NCI-H1930 (cell line): Measurements from ENCODE around the gene AMH.

ENCODE experiments used
- DNase-seq, 2 experiments: peaks; one replicate each; lab custom pipeline; 2025; lab: John Stamatoyannopoulos, UW

Gene AMH

GRCh38 chr19:2249880-2250765 lies 1.0 kb downstream of the AMH start:
- no peak for DNase-seq

DNA sequence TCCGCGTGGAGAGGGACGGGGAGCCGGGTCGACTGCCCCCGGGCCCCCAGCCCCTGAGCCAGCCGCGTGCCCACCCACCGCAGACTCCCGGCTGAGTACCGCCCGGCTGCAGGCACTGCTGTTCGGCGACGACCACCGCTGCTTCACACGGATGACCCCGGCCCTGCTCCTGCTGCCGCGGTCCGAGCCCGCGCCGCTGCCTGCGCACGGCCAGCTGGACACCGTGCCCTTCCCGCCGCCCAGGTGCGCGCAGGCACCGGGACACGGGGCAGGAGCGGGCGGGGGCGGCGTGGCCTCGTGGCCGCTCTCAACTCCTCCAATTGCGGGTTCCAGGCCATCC lies 1.6 kb downstream of the AMH start:
- DNase-seq = no peak

GRCh38 chr19:2251106-2252054 lies 2.3 kb downstream of the AMH start:
- no peak for DNase-seq

DNA sequence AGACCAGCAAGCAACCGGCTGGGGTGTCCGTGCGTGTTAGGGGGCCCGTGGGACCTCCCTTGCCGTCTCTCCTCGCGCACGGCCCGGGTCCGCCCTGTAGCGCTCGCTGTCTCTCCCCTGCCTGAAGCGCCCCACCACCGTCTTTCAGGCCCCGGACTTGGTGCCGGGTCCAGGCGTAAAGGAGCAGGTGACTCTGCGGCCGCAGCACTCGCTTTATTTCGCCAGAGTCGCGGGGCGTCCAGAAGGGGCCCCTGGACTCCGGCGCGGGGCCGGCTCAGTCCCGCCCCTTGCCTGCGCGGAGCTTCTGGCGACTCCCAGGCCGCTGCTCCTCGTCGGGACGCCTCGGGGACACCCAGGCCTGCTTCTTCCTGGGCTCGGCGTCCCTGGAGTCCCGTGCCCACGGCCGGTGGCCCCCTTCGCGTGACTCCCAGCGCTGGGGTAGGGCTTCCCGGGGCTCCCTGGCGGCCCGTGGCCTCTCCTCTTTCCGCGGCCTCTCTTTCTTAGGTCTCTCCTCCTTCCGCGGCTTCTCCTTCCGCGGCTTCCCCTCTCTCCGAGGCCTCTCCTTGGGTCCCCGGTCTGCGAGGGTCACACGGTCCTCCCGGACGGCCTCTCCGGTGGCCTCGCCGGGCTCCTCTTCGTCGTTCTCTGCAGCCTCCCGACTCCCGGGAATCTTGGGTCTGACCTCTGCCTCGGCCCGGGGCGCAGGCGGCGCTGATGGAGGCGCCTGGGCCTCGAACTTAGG lies 3.1 kb downstream of the AMH start:
- DNase-seq = no peak

DNA sequence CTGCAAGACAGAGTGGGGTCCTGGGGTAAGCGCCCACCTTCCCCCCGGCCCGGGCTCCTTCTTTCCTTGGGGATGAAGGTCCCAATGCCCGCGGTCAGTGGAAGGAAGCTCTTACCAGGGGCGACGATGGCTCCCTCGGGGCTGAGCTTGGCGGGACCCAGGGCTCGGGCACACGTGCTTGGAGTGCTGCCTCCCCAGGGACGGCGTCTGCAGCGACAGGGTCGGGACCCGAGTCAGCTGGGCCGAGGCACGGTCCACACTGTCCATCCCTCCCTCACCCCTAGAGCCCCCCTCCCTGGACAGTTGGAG lies 3.6 kb downstream of the AMH start:
- no peak for DNase-seq

DNA sequence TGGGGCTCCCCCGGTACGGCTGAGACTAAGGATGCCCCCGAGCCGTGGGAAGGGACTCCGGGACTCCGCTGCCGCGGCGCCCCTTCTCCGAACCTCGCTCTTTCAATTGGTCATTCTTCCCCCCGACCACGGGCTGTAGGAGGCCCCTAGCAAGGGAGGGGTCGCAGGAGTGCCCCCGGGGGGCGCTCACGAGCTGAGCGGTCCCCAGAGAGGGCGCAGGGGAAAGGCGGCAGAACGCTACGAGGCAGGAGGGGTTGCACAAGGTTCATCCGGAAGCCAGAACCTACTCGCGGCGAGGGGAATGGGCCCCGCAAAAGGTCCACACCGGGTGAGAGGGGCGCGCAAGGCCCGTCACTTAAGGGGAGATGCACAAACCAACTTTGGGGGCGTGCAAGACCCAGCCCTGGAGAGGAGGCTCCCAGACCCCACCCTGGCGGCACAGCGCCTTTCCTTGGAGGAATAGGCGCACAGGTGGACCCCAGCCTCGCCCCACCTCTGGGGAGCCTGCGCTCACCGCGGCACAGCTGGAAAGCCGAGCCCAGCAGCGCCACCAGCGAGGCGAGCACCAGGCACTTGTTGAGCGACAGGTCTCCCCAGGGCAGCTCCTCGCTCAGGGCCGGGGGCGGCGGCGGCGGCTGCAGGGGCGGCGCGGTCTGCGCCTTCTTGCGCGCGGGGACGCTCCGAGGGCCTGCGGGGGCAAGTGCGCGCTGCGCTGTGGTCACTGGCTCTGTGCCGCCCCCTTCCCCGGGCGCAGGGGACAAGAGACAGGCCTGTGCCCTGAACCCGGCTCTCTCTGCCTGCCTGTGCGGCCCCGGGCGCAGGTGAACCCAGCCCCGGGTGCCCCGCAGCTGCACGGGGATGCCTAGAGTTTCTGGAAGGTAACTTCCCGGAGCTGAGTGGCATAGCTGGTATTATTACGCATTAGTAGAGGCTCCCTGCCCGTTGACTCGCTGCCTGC lies 4.3 kb downstream of the AMH start:
- DNase-seq = no peak

DNA sequence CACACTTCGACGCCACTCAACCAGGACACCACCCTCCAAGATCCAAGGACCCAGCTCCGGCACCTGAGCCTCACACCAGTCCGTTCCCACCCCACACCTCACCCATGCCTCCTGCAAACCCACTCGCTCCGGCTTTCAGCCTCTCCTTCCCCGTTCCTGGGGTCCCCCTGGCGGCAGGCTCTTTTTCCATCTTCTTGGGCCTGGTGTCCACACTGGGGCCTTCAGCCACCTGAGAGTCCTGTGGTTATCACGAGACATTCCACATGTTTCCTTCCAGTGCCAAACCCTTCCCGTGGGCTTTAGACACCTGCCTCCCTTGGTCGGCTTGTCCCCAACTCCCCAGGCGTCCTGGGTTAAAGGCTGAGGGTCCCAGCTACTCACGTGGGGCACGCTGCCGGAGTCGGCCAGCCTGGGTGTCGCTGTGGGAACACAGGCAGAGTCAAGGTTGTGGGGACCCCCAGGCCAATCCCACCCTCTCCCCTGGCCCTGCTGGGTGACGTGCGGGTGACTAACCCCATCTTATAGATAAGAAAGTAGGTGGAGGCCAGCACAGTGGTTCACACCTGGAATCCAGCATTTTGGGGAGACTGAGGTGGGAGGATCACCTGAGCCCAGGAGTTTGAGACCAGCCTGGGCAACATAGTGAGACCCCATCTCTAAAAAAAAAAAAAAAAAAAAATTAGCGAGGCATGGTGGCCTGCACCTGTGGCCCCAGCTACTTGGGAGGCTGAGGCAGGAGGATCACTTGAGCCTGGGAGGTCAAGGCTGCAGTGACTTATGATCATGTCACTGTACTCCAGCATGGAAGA lies 5.1 kb downstream of the AMH start:
- DNase-seq = no peak

- DNase-seq = no peak
Observed at GRCh38 chr19:2255112-2255845, 6.2 kb downstream of the AMH start.

DNA sequence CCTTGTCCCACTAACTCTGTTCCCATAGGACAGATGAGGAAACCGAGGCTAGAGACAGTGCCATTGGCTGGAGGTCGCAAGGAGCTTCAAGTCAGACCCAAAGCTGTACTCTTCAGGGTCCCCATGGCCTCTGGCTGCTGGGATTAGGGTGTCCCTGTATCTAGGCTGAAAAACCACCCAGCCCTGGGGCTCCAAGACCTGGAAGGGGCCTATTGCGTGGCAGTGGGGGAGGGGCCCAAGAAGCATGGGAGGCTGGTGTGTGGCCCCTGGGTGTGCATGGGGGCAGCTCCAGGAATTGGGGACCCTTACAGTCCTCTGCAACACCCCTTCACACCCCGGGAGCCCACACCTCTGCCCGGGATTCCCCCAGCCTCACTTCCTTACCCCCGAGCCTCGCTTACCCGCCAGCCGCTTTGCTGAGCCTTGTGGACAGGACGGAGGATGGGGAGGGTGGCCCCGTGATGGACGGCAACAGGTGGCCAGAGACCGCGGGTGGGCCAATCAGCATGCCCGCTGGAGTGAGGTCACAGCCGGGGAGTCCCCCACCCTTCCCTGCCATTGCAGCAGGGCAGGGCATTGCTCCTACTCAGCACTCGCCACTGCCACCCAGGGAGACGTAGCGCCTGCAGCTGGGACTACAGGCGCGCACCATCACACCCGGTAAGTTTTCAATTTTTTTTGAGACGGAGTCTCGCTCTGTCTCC lies 7.0 kb downstream of the AMH start, which contains the start of gene JSRP1:
Gene JSRP1 (minus strand): TSS at position 436 of the 704 bp plus-strand sequence. CDS start 1,103 bp downstream, outside the sequence.
- DNase-seq = no peak

DNA sequence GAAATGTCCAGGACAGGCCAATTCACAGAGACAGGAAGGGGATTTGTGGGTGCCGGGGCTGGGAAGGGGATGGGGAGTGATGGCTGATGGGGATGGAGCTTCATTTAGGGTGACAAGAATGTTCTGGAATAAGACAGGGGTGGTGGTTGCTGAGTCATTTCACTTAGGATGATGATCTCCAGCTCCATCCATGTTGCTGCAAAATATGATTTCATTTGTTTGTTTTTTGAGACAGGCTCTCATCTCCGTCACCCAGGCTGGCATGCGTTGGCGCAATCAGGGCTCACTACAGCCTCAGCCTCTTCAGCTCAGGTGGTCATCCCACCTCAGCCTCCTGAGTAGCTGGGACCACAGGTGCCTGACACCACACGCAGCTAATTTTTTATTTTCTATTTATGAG lies 10.2 kb downstream of the AMH start:
- DNase-seq = no peak

DNA sequence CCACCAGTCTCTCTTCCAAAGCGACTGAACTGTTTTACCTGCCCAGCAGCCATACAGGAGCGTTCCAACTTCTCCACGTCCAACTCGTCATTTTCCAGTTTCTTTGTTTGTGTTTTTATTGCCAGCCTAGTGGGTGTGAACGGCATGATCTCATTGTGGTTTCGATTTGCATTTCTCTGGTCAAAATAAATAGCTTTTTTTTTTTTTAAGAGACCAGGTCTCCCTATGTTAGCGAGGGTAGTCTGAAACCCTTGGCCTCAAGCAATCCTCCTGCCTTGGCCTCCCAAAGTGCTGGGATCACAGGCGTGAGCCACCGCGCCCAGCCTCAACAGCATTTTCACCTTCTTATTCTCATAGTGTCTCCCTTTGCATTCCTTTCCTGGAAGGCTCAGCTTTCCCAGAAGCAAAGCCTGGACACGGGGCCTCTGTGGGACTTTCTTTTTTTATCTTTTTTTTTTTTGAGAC lies 11.2 kb downstream of the AMH start:
- DNase-seq = no peak

DNA sequence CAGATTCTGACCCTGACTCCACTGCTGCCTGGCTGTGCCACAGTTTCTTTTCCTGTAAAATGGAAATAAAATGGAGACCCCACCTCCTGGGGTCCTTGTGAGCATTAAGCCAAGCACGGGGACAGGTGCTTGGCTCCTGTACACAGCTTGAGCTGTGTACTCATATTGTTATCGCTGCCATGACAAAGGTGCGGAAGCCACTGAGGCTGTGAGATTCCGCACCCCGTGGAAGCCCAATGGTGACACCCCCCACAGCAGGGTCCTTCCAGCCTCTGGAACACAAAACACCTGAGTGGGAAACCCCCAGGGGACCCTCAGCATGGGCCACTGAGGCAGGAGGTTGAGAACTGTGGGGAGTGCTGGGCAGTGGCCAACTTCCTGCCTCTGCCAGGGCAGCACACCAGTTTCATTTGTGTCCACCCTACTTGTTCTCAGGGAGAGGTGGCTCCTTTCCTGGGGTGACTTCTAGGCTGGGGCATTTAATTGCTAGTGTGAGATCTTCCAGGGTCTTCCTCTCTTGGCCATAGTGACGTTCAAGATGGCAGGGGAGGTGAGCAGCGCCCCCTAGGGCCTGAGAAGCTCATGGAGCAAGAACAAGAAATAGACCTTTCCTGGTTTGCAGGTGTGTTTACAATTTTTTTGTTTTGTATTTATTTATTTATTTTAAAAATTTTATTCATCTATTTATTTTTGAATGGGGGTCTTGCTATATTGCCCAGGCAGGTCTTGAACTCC lies 12.5 kb downstream of the AMH start:
- DNase-seq = no peak

DNA sequence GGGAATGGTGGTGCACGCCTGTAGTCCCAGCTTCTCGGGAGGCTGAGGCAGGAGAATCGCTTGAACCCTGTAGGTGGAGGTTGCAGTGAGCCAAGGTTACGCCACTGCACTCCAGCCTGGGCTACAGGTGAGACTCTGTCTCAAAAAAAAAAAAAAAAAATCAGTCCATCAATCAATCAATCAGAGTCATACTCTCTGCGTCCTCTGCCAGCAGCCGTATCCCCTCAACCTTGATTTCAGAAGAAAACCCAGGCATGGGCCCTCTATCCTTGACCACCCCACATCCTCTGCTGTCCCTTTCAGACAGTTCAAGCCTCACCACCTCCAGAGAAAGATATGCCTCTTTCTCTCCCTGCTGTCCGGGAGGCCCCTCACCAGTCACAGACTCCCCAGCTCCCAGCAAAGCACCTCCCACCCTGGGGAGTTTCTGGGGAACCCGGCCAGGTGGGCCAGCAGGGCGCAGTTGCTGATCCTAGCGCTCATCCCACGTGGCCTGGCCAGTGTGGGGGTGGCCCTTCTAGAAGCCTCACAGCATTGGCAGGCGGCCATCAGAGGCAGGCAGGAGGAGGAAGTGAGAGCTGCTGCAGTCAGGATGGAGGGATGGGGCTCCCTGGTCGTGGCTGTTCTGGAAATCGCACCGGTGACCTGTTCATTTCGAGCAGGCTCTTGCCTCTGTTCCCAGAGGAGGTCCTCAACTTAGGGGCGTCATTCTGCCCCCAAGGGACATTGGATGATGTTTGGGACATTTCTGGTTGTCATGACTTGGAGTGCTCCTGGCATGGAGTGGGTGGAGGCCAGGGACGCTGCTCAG lies 17.3 kb downstream of the AMH start:
- DNase-seq = no peak

GRCh38 chr19:2268480-2268830 lies 19.3 kb downstream of the AMH start:
- no peak for DNase-seq

DNA sequence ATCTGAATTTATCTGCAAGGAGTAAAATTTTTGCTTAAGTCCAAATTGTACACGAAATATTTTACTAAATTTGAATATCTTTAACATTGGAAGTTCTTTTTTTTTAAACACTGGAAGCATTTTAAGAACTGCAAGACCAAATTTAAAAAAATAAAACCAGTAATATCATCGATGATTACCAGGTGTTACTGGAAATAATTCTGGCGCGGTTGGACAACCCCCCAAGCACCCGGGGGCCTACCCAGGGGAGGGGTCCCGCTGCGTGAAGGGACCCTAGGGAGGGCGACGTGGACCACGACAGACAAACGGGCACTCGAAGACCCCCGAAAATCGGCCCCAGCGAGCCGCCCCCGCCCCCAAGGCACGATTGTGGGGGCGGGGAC lies 19.7 kb downstream of the AMH start:
- DNase-seq = no peak

- peak; percentile 85 to 91 for DNase-seq
Observed at GRCh38 chr19:2269244-2270156, 20.4 kb downstream of the AMH start.

- no peak for DNase-seq
Observed at GRCh38 chr19:2270157-2270422, 21.0 kb downstream of the AMH start.
